Lung (tissue), 12 donors: ENCODE data around the gene PFDN6. TPM values are rescaled to one million over a fixed set of nuclear protein-coding genes. Genes with fewer than 3 reads are reported as not detected.

Experiments used
- ATAC-seq: fragments of 200-7000 bp; cut with Tn5 transposase; one replicate; pipeline ENCODE4 v1.9.1; 2020; ENCODE audit warnings: moderate number of reproducible peaks; ENCODE audit not compliant: insufficient read depth, low FRiP score
- DNase-seq, 3 donors: peaks; one replicate each; pipeline ENCODE4 v3.0.0-alpha.2; 2013 to 2017
- H3K27ac ChIP-seq, 2 donors: one replicate each; pipeline ENCODE4 v1.5.1; 2013; ENCODE audit warnings: mild to moderate bottlenecking in 2 of 2, moderate library complexity in 2 of 2, control low read depth in 1 of 2, inconsistent platforms in 1 of 2, low read depth in 1 of 2, low read length in 1 of 2
- H3K27me3 ChIP-seq, 3 donors: one replicate each; pipeline ENCODE4 v1.5.1; 2013; ENCODE audit warnings: low read length in 2 of 3; ENCODE audit not compliant: control insufficient read depth in 3 of 3, insufficient read depth in 3 of 3
- H3K36me3 ChIP-seq, 4 donors: one replicate each; pipeline ENCODE4 v1.5.1; 2013; ENCODE audit warnings: low read length in 4 of 4, mild to moderate bottlenecking in 1 of 4, moderate library complexity in 1 of 4; ENCODE audit not compliant: control insufficient read depth in 4 of 4, insufficient read depth in 4 of 4
- H3K4me1 ChIP-seq, 5 donors: one replicate each; pipeline ENCODE4 v1.5.1; 2013; ENCODE audit warnings: low read length in 5 of 5, mild to moderate bottlenecking in 2 of 5, moderate library complexity in 1 of 5; ENCODE audit not compliant: control insufficient read depth in 5 of 5, insufficient read depth in 5 of 5
- H3K4me3 ChIP-seq: one replicate; pipeline ENCODE4 v1.5.1; 2013; ENCODE audit warnings: mild to moderate bottlenecking, control low read depth, moderate library complexity
- H3K9ac ChIP-seq, 2 donors: one replicate each; pipeline ENCODE4 v1.5.1; 2013; ENCODE audit warnings: low read length in 2 of 2, control low read depth in 1 of 2; ENCODE audit not compliant: insufficient read depth in 1 of 2
- H3K9me3 ChIP-seq, 4 donors: one replicate each; pipeline ENCODE4 v1.5.1; 2013; ENCODE audit warnings: low read length in 3 of 4, mild to moderate bottlenecking in 1 of 4, moderate library complexity in 1 of 4; ENCODE audit not compliant: control insufficient read depth in 4 of 4, insufficient read depth in 3 of 4
- WGBS, 2 donors: extraction: QIAGEN DNeasy Blood & Tissue Kit; methylation state at CpG; one replicate each; pipeline ENCODE4 v1.1.7; 2013; 5-methylcytosine and 5-hydroxymethylcytosine counted together
- polyA plus RNA-seq, 2 donors: library from polyadenylated mRNA; stranded (reverse); fragments of 200-250 nt; gene quantifications; one replicate each; pipeline ENCODE4 v1.2.1, GENCODE V29; 2013
- total RNA-seq, 2 donors: library from RNA; depleted of rRNA in 1 of 2; stranded (reverse); fragments of >200 nt in 1 of 2; gene quantifications; one replicate each; pipeline ENCODE4 v1.2.1, GENCODE V29; 2014 to 2021
- TF ChIP-seq, protein P1 (sequence below): IDR thresholded peaks from 2 replicates; pipeline ENCODE4 v1.5.1; 2012; ENCODE audit warnings: mild to moderate bottlenecking; ENCODE audit errors: control extremely low read depth, extremely low read depth
- donor health status: control.
- donor health status: control.
- donor health status: Bipolar disorder and iron deficiency.
- donor health status: healthy.
- donor health status: DM: yes; HTN: yes; CAD: no.

Gene PFDN6
- total and polyA plus RNA-seq, 4 donors, result 21.8 to 377 (median 77.7) TPM

DNA sequence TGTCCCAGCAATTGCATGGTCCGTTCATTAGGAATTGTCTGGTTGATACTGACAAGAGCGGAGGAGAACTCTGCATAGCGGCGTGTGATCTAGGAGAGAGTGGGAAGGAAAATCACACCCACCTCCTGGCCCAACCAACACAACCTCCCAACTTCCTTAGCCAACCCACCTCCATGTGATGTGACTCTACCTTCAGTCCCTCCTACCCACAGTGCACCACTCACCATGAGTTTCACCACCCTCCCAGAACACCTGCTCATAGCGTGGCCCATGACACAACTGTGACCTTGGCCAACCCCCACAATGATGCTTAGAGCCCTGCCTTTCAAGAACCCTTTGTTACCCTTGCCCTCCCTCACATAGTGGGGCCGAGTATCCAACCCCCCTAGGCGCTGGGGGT is 25.4 kb upstream of the PFDN6 start:
- Histone ChIP-seq H3K4me1 (no peaks in the 10 kb centered on the region), H3K9me3 (no peaks in the 10 kb centered on the region), H3K36me3 (peaks cover 4 to 59% (median 43%) of the 10 kb centered on the region in 4 donors), H3K4me3 (no peak overlapping the region), H3K27me3 (no peaks in the 10 kb centered on the region), H3K27ac (no peak overlapping the region), H3K9ac (no peak overlapping the region)
- DNase-seq (no peak), ATAC-seq (no peak)
- 86 to 93% methylated on average over 7 of the region's 7 CpGs for WGBS, 2 donors
- TF ChIP-seq, protein P1, sequence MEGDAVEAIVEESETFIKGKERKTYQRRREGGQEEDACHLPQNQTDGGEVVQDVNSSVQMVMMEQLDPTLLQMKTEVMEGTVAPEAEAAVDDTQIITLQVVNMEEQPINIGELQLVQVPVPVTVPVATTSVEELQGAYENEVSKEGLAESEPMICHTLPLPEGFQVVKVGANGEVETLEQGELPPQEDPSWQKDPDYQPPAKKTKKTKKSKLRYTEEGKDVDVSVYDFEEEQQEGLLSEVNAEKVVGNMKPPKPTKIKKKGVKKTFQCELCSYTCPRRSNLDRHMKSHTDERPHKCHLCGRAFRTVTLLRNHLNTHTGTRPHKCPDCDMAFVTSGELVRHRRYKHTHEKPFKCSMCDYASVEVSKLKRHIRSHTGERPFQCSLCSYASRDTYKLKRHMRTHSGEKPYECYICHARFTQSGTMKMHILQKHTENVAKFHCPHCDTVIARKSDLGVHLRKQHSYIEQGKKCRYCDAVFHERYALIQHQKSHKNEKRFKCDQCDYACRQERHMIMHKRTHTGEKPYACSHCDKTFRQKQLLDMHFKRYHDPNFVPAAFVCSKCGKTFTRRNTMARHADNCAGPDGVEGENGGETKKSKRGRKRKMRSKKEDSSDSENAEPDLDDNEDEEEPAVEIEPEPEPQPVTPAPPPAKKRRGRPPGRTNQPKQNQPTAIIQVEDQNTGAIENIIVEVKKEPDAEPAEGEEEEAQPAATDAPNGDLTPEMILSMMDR, result no peak

DNA sequence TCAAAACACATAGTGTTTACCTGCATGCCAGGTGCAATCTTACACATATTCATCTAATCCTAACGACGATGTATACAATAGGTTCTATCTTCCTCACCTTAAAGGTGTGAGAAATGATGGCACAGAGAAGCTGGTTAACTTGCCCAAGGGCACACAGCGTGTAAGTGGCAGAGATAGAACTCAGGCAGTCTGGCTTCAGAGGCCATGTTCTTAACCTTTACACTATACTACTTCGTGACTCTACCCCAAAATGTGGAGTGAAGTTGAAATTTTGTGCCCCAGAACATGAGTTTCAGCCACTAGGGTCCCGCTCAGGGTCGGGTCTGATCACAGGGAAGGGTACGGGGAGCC is 18.3 kb upstream of the PFDN6 start:
- Histone ChIP-seq H3K36me3 (peaks cover 6 to 63% (median 43%) of the 10 kb centered on the region in 4 donors), H3K27ac (peak overlapping the region; percentile 78 to 94), H3K9ac (peak overlapping the region; percentile 56 to 95), H3K9me3 (no peaks in the 10 kb centered on the region), H3K27me3 (no peaks in the 10 kb centered on the region), H3K4me1 (peaks cover 5 to 35% (median 23%) of the 10 kb centered on the region in 5 donors), H3K4me3 (peak overlapping the region; percentile 82)
- DNase-seq (no peak), ATAC-seq (no peak)
- TF ChIP-seq, protein P1, result no peak
- WGBS, 2 donors, result 3 to 5% methylated on average over 7 of the region's 7 CpGs

DNA sequence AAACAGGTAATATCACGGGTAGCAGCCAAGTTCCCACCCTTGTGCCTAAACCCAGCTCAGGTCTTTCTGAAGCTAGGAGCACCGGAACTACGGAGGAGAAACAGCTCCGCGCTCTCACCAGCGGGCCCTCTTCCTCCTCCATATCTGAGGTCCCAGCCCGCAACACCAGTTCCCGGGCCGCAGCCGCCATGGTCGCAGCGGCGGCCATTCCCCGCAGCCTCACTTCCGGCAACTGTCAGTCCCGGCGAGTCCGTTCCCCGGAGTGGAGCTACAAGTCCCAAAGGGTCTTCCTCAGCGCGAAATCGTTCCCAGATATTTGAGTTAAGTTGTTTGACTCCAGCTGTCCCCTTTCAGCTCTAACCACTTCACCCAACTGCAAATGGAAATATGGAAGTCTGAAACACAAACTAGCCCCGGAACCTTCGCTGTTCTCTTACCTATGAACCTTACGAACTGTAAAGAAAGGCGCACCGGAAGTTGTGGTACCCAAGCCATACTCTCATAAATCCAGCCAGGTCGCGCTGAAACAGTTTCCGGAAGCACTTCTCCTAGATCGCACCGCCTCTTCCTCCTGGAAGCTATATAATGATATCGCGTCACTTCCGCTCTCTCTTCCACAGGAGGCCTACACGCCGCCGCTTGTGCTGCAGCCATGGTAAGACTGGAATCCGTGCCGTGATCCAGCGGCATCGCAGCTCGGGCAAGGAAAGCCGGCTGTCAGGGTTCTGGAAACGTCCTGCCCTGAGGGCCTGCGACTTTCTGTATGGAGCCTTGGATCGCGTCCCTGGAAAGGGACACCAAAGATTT is 17.7 kb upstream of the PFDN6 start, which contains the start of the genes RPS18 and VPS52:
Gene RPS18, plus strand, starts transcription at position 608 of the 807 bp plus-strand sequence. Its CDS starts 45 bp downstream, at position 653.
Gene VPS52, minus strand, starts transcription at position 409 of the 807 bp plus-strand sequence. Its CDS starts 201 bp downstream, at position 208.
- ATAC-seq (peak; percentile 89), DNase-seq (peak; percentile 97 to 100 (median 99))
- H3K9me3 ChIP-seq, result no peaks in the 10 kb centered on the region
- peaks cover 6 to 59% (median 41%) of the 10 kb centered on the region in 4 donors for H3K36me3 ChIP-seq
- H3K4me3 ChIP-seq, result peak within 1 kb of the TSS; percentile 86
- H3K4me1 ChIP-seq, result peaks cover 10 to 40% (median 26%) of the 10 kb centered on the region in 5 donors
- H3K27me3 ChIP-seq, result no peaks in the 10 kb centered on the region
- WGBS, 2 donors, result 0% methylated on average over 48 of the region's 48 CpGs
- H3K27ac ChIP-seq, result peak within 1 kb of the TSS; percentile 78 to 94
- TF ChIP-seq, protein P1, result no peak
- peak within 1 kb of the TSS; percentile 93 to 95 for H3K9ac ChIP-seq
